Neural progenitor cell (in vitro differentiated cells): ENCODE data around the gene AARS2.

Source experiments
- EZH2 ChIP-seq: fragments of 200-600 bp; sonication (generic); IDR thresholded peaks from 2 replicates; pipeline ENCODE4 v1.6.1; 2017; ENCODE audit warnings: antibody characterized with exemption, mild to moderate bottlenecking, moderate library complexity
- TF ChIP-seq, protein P1 (sequence below): fragments of 200-600 bp; sonication (generic); IDR thresholded peaks from 2 replicates; pipeline ENCODE4 v1.5.1; 2017; ENCODE audit warnings: antibody characterized with exemption, mild to moderate bottlenecking

DNA sequence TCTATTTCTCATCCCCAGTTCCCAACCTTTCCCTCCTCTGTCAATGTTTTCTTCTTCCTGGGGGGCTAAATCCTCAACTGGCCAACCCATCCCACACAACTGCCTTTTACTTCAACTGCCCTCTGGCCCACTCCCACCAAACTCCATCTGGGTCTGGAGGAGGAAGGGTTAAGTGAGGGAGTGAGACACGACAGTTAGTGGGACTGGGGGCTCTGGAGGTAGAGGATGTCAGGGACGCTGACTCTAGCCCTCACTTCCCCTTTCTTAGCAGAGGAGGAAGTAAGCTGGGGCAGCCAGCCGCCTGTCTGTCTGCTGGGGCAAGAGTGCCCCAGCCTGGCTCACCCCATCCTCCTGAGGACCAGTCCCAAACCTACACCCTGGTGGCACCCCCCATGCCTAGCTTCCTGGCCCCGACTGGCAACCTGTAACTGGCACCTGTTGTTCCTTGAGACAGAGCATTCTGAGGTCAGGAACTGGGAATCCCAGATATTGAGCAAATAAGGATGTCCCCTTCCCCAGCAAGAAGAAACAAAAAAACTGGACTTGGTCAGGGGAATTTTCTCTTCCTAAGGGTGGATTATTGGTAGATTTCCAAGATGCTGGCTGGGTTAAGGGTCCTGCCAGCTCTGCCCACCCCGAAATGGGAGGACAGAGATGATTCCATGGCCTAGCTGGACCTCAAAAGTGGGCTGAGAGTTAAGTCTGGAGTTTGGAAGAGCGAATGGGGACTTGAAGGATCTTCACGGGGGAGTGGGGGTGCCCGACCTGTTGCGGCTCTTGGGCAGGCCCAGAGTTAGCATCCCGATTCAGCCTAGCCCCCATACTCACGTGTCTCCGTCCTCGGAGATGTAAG is 48.8 kb downstream of the AARS2 start:
- TF ChIP-seq, protein P1, sequence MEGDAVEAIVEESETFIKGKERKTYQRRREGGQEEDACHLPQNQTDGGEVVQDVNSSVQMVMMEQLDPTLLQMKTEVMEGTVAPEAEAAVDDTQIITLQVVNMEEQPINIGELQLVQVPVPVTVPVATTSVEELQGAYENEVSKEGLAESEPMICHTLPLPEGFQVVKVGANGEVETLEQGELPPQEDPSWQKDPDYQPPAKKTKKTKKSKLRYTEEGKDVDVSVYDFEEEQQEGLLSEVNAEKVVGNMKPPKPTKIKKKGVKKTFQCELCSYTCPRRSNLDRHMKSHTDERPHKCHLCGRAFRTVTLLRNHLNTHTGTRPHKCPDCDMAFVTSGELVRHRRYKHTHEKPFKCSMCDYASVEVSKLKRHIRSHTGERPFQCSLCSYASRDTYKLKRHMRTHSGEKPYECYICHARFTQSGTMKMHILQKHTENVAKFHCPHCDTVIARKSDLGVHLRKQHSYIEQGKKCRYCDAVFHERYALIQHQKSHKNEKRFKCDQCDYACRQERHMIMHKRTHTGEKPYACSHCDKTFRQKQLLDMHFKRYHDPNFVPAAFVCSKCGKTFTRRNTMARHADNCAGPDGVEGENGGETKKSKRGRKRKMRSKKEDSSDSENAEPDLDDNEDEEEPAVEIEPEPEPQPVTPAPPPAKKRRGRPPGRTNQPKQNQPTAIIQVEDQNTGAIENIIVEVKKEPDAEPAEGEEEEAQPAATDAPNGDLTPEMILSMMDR, result no peak
- no peak for TF ChIP-seq EZH2
